Neural progenitor cell (in vitro differentiated cells): Measurements from ENCODE around the gene LYRM2.

Experiments
- EZH2phosphoT487 ChIP-seq: fragments of 200-600 bp; sonication (generic); IDR thresholded peaks from 2 replicates; pipeline ENCODE4 v1.6.1; 2017; ENCODE audit warnings: antibody characterized with exemption
- TF ChIP-seq, protein P1 (sequence below): fragments of 200-600 bp; sonication (generic); IDR thresholded peaks from 2 replicates; pipeline ENCODE4 v1.5.1; 2017; ENCODE audit warnings: antibody characterized with exemption, mild to moderate bottlenecking

DNA sequence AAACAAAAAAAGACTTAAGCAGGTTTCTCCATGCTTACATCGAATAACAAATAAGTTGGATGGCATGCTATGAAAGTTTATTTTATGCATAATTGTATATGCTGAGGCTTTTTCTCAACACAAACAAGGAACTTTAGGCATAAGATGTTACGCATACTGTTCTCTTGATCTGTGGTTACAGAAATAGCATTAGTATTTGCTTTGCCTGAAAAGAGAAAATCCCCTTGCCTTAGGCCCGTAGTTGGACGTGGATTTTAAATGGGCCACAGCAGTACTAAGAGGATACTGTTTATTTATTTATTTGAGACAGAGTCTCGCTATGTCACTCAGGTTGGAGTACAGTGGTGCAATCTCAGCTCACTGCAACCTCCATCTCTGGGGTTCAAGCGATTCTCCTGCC lies 19.0 kb downstream of the LYRM2 start:
- TF ChIP-seq, protein P1, sequence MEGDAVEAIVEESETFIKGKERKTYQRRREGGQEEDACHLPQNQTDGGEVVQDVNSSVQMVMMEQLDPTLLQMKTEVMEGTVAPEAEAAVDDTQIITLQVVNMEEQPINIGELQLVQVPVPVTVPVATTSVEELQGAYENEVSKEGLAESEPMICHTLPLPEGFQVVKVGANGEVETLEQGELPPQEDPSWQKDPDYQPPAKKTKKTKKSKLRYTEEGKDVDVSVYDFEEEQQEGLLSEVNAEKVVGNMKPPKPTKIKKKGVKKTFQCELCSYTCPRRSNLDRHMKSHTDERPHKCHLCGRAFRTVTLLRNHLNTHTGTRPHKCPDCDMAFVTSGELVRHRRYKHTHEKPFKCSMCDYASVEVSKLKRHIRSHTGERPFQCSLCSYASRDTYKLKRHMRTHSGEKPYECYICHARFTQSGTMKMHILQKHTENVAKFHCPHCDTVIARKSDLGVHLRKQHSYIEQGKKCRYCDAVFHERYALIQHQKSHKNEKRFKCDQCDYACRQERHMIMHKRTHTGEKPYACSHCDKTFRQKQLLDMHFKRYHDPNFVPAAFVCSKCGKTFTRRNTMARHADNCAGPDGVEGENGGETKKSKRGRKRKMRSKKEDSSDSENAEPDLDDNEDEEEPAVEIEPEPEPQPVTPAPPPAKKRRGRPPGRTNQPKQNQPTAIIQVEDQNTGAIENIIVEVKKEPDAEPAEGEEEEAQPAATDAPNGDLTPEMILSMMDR = no peak
- no peak for TF ChIP-seq EZH2phosphoT487
